GM18519 (cell line): ENCODE results near the gene KDM8.
"Not testable (repeated sequence)": the region's sequence is repeated elsewhere in the genome, so short reads cannot be mapped to it uniquely, and the experiment has no call there.

Source experiments
- ATAC-seq: cut with Tn5 transposase; IDR thresholded peaks from one replicate; pipeline ENCODE4 v1.9.1; 2021; ENCODE audit warnings: mild to moderate bottlenecking, moderate library complexity; ENCODE audit not compliant: unreplicated experiment, low FRiP score

Gene KDM8

GRCh38 chr16:27239906-27240655 is 36.8 kb downstream of the KDM8 start:
- ATAC-seq = no peak

- no peak for ATAC-seq
These were observed 37.7 kb downstream of the KDM8 start for GRCh38 chr16:27240948-27241531.

DNA sequence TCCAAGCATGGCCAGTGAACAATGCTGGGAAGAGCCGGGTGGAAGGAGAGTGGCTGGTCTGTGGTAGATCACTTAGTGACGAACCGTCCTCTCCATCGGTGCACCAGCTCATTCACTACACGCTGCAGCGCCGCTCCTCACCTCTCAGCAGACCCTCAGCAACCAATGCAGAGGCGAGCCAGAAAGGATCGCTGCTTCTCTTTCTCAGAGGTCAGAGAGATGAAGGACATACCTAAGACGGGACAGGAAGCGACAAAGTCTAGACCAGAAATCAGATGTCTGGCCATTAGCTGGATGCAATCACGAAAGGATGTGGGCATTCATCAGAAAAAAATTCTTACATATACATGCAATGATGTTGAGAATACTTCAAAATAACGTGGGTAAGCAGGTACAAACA is 38.3 kb downstream of the KDM8 start:
- ATAC-seq = no peak

DNA sequence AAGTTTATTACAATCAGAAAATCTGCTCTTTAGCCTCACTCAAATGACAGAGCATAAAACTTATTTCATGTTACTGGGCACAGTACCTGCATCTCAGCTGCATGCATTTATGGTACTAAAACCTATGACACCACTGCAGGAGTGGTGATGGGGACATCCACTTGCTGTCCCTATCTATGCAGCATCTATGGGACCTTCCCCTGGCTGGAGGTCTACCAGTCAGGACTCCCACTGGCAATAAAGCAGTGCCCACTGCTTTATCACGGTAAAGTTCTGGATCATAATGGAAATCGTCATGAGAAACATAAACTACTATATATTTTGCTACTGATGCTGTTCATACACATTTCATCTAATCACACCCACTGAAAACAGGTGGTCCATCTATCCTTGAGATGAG is 39.1 kb downstream of the KDM8 start:
- no peak for ATAC-seq

GRCh38 chr16:27242868-27243590 is 39.7 kb downstream of the KDM8 start:
- ATAC-seq = no peak

GRCh38 chr16:27243725-27244362 is 40.5 kb downstream of the KDM8 start:
- no peak for ATAC-seq

DNA sequence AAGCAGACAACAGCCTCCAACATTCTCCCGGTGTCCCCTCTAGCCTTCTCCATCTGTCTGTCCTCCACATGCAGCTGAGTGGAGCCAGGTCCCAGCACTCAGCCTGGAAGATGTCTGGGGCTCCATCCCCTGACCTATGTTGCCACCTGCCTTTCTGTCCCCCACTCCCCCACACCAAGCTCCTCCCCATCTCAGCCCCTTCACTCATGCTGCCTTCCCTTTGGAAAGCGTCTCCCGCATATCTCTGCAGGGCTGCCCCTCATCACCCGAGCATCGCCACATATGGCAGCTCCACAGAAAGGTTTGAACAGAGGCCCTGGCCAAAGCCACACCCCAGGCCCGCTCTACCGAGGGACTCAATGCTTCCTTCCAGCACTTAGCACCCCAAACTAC is 41.0 kb downstream of the KDM8 start:
- ATAC-seq = no peak

GRCh38 chr16:27245276-27246172 is 42.2 kb downstream of the KDM8 start:
- no peak for ATAC-seq

GRCh38 chr16:27246439-27246838 is 43.1 kb downstream of the KDM8 start:
- no peak for ATAC-seq

- ATAC-seq = not testable (repeated sequence)
These were observed 43.8 kb downstream of the KDM8 start for GRCh38 chr16:27247076-27247475.

DNA sequence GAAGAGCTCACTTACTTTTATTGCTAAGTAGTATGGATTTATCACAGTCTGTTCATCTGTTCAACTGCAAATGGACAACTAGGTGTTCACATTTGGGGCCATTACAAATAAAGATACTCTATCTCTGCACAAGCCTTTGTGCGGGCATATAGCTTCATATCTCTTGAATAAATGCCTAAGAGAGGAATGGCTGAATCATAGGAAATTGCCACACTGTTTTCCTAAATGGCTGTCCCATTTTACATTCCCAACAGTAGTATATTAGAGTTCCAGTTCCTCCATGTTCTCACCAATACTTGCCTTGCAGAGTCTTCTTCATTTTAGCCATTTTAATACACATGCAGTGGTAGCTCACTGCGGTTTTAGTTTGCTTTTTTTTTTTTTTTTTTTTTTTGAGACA is 44.7 kb downstream of the KDM8 start:
- no peak for ATAC-seq

DNA sequence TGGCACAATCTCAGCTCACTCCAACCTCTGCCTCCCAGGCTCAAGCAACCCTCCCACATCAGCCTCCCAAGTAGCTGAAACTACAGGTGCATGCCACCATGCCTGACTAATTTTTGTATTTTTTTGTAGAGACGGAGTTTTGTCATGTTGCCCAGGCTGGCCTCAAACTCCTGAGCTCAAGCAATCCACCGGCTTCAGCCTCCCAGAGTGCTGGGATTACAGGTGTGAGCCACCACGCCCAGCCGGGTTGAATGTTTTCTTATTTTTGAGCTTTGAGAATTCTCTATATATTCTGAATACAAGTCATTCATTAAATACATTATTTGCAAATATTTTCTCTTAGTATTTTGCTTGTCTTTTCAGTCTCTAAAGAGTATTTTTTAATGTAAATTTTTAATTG is 45.6 kb downstream of the KDM8 start:
- not testable (repeated sequence) for ATAC-seq

DNA sequence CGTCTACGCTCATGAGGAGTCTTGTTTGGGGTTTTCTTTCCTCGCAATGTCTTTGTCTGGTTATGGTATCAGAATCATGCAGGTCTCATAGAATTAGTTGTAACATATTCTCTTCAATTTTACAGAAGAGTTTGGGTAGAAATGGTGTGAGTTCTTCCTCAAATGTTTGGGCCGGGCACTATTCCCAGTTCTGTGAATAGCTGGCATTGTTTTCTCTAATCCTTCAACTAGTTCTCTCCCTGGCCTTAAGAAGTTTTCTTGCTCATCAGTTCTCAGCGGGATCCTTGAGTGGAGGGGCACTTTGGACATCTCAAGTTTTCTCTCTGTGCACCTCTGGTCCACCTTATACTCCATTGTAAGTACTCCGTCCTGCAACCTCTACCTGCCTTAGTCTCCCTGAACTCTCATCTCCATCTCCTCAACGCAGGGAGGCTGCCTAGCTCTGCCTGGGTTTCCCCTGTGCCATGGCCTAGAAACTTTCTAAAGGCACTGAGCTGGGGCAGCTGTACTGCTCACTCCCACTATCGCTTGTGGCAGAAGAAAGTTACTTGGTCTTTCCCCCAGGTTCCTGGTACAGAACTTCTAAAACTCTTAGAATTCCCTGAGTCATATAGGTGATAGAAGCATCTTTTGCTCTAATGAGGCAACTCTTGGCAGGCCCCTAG is 48.3 kb downstream of the KDM8 start:
- no peak for ATAC-seq

- ATAC-seq = no peak
These were observed 48.9 kb downstream of the KDM8 start for GRCh38 chr16:27252206-27252585.

DNA sequence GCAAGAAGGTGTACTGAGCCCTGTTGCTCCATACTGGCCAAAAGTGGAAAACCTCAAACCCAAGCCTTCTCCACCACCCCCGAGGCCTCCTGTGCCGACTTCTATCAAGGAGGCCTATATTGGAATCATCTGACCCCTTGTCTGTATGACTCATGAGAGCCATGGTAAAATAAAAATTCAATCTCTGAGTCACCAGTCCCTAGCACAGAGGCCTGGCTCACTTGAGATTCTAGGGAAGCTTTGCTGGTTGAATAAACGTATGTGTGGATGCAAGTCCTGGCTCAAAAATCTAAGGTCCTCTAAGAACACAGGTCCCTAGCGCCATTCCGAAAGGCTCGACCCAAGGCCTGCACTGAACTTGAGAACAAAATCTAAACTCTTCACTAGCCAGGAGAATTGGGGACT is 50.2 kb downstream of the KDM8 start:
- ATAC-seq = no peak

GRCh38 chr16:27254262-27254811 is 51.0 kb downstream of the KDM8 start:
- no peak for ATAC-seq

DNA sequence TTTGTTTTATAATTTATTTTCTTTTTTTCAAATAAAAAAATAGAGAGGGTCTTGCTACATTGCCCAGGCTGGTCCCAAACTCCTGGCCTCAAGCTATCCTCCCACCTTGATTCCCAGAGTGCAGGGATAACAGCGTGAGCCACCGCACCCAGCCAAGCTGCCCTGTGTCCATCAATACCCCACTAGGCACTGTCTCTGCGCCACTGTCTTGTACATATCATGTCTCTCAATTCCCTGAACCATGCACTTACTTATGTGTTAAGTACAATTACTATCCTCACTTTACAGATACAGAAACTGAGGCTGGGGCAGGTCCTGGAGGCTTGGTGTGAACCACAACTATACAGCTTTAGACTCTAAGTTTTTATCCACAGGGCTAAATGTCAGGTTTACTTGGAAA is 53.5 kb downstream of the KDM8 start:
- ATAC-seq = no peak

DNA sequence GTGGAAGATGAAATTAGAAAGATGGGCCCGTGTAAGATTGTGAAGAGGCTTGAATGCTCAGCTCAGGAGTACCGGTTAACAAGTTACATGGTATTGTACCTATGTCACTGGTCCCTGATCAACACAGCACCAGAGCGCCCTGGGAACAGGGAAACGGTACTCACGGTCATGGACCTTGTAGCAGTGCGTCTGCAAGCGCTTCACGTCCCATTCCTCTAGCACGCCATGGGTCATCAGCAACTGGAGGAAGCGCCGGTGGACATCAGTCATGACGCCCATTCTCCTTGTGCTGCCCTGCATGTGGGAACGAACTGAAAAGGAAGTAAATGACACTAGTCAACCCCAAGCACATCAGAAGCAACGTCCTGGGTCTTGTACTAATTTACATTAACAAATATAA is 53.9 kb downstream of the KDM8 start:
- ATAC-seq = no peak

GRCh38 chr16:27258241-27258734 is 55.0 kb downstream of the KDM8 start:
- ATAC-seq = no peak
